RWPE2 (cell line): ENCODE measurements around the gene TF.

ENCODE experiments used
- ATAC-seq: fragments of 200-7000 bp; cut with Tn5 transposase; 3 replicates; pipeline ENCODE4 v1.9.1; 2021; ENCODE audit warnings: low read depth
- DNase-seq: peaks from one replicate; pipeline ENCODE4 v3.0.0-alpha.2; 2020; ENCODE audit warnings: low spot score
- H3K27ac ChIP-seq: fragments of 450-650 bp; 2 replicates; pipeline ENCODE4 v1.5.1; 2017; ENCODE audit warnings: mild to moderate bottlenecking; ENCODE audit not compliant: poor library complexity, severe bottlenecking
- H3K27me3 ChIP-seq: fragments of 250-450 bp; sonication (Bioruptor Pico); 2 replicates; pipeline ENCODE4 v1.5.1; 2021; ENCODE audit warnings: mild to moderate bottlenecking, moderate library complexity; ENCODE audit not compliant: insufficient read depth, poor library complexity, severe bottlenecking
- H3K36me3 ChIP-seq: fragments of 250-450 bp; sonication (Bioruptor Pico); 2 replicates; pipeline ENCODE4 v1.5.1; 2020; ENCODE audit warnings: low read depth, mild to moderate bottlenecking, moderate library complexity
- H3K4me1 ChIP-seq: fragments of 250-450 bp; sonication (Bioruptor Pico); 2 replicates; pipeline ENCODE4 v1.5.1; 2021; ENCODE audit warnings: mild to moderate bottlenecking, moderate library complexity; ENCODE audit not compliant: insufficient read depth, poor library complexity, severe bottlenecking
- H3K4me3 ChIP-seq: fragments of 250-450 bp; sonication (Bioruptor Pico); 2 replicates; pipeline ENCODE4 v1.5.1; 2021; ENCODE audit warnings: mild to moderate bottlenecking, moderate library complexity; ENCODE audit not compliant: severe bottlenecking
- H3K9me3 ChIP-seq: fragments of 250-450 bp; sonication (Bioruptor Pico); 2 replicates; pipeline ENCODE4 v1.5.1; 2021; ENCODE audit warnings: mild to moderate bottlenecking, moderate library complexity; ENCODE audit not compliant: severe bottlenecking
- TF ChIP-seq, protein P1 (sequence below): fragments of 450-650 bp; IDR thresholded peaks from one replicate; pipeline ENCODE4 v1.5.1; 2017; ENCODE audit warnings: mild to moderate bottlenecking, moderate library complexity; ENCODE audit not compliant: poor library complexity, severe bottlenecking

The TF gene

DNA sequence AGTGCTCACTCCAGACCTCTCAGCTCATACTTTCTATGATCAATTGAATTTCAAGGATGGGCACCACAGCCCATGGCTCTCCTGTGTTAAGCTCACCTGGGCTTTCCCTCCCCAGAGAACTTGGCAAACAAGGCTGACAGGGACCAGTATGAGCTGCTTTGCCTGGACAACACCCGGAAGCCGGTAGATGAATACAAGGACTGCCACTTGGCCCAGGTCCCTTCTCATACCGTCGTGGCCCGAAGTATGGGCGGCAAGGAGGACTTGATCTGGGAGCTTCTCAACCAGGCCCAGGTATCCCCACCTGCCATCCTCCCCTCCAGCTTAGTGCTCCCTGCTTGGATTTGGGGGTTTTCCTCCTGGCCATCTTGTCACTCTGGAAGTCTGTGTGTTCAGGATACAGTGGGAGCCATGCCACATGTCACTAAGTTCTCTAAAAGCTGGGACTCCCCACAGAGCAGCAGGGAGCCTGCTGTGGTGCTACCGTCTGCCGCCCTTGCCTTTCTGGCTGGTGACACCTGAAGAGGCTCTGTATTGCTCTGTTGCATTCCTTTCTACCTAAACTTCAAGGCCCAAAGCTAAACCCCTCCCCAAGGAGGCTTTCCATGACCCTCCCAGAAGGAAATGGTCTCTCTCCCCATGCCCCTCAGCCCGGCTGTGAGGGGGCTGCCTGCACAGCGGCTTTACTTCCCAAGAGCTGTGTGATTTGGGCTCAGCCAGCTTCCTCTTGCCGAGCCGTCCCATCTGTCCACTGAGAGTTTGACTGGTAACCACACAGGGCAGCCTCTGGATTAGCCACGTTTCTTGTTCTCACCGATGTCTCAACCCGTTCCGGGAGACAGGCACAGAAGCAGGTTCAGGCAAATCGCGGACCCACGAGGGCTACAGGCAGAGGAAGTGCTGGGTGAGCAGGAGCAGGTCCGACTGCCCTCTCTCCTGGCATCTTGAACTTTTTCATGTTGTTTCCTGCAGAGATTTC, 10.8 kb downstream of the TF start:
- ATAC-seq, result no peak
- Histone ChIP-seq H3K4me3 (no peak overlapping the region), H3K9me3 (no peaks in the 10 kb centered on the region), H3K36me3 (no peaks in the 10 kb centered on the region), H3K4me1 (no peaks in the 10 kb centered on the region), H3K27ac (no peak overlapping the region), H3K27me3 (peaks cover 10% of the 10 kb centered on the region)
- DNase-seq, result no peak
- TF ChIP-seq, protein P1, sequence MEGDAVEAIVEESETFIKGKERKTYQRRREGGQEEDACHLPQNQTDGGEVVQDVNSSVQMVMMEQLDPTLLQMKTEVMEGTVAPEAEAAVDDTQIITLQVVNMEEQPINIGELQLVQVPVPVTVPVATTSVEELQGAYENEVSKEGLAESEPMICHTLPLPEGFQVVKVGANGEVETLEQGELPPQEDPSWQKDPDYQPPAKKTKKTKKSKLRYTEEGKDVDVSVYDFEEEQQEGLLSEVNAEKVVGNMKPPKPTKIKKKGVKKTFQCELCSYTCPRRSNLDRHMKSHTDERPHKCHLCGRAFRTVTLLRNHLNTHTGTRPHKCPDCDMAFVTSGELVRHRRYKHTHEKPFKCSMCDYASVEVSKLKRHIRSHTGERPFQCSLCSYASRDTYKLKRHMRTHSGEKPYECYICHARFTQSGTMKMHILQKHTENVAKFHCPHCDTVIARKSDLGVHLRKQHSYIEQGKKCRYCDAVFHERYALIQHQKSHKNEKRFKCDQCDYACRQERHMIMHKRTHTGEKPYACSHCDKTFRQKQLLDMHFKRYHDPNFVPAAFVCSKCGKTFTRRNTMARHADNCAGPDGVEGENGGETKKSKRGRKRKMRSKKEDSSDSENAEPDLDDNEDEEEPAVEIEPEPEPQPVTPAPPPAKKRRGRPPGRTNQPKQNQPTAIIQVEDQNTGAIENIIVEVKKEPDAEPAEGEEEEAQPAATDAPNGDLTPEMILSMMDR, result no peak

DNA sequence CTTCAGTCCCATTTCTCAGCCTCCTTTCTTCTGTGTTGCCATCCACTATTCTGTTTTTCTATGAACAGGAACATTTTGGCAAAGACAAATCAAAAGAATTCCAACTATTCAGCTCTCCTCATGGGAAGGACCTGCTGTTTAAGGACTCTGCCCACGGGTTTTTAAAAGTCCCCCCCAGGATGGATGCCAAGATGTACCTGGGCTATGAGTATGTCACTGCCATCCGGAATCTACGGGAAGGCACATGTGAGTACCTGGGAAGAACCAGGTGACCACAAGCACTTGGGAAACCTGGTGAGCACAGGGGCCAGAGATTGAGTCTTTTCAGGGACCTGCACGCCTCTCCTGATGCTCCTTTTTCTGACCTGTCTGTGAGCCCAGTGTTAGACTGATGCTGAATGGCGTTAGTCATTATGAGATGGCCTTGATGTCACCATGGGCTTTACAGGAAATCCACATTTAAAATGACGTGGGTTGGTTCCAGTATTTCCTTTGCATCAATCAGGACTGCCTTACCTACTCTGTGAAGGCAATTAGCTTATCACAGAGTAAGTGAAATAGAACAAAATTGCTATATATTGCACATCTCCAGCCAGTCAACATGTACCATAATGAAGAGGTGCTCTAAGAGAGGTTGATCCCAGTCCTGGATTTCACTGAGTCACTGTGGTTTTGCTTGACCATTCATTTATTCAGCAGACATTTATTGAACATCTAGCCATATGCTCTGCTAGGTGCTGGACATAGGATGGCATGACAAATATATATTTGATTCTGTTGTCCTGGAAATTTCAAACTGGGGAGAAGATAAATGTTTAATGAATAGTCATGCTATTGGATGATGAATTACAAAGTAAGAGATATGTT, 11.7 kb downstream of the TF start:
- DNase-seq (no peak), ATAC-seq (no peak)
- peaks cover 16% of the 10 kb centered on the region for H3K27me3 ChIP-seq
- no peaks in the 10 kb centered on the region for H3K4me1 ChIP-seq
- no peak overlapping the region for H3K27ac ChIP-seq
- H3K9me3 ChIP-seq, result no peaks in the 10 kb centered on the region
- H3K36me3 ChIP-seq, result no peaks in the 10 kb centered on the region
- H3K4me3 ChIP-seq, result no peak overlapping the region
- TF ChIP-seq, protein P1, result no peak

DNA sequence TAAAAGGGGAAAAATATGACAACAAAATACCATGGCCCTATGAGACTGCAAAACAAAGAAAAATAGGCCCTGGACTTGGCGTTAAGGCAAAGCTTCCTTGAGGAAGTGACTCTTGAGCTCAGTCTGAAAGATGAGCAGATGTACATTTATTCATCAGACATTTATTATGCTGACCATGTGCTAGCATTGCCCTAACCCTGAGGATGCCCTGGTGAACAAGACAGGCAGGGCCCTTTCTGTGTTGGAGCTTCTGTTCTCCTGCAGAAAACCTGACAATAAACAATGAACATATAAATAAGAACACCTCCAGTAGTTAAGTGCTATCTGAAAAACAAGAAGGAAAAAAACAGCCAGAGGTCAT, 12.4 kb downstream of the TF start:
- DNase-seq (no peak), ATAC-seq (no peak)
- no peaks in the 10 kb centered on the region for H3K4me1 ChIP-seq
- TF ChIP-seq, protein P1, result no peak
- H3K27ac ChIP-seq, result no peak overlapping the region
- peaks cover 16% of the 10 kb centered on the region for H3K27me3 ChIP-seq
- H3K4me3 ChIP-seq, result no peak overlapping the region
- H3K9me3 ChIP-seq, result no peaks in the 10 kb centered on the region
- no peaks in the 10 kb centered on the region for H3K36me3 ChIP-seq

DNA sequence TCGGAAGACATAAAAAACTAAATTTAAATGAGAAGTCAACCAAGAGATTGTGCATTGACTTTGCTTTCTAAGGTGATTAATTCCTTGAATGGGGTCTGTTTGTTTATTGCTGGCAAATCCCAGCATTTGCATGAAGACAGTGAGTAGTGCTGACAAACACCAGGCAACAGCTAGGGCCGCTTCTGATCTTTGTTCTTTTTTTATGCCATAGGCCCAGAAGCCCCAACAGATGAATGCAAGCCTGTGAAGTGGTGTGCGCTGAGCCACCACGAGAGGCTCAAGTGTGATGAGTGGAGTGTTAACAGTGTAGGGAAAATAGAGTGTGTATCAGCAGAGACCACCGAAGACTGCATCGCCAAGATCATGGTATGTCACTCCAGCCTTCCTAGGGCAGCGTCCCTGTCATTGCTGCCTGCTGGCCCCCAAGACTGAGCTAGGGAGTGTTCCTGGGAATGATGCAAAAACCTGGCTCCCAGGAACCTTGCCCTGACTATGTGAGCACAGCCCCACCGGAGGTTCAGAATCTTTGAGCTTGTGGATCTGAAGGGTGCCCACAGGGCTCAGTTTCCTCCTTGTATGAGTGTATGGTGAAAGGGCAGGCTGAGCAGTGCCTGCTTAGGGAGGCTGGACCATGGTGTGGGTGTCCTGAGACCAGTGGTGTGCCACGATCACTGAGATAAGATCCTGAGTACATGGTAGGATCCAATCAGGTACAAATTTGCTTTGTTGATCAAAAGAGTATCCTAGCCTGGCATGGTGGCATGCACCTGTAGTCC, 13.0 kb downstream of the TF start:
- no peaks in the 10 kb centered on the region for H3K4me1 ChIP-seq
- TF ChIP-seq, protein P1, result no peak
- H3K27me3 ChIP-seq, result peaks cover 16% of the 10 kb centered on the region
- no peak overlapping the region for H3K27ac ChIP-seq
- no peaks in the 10 kb centered on the region for H3K9me3 ChIP-seq
- ATAC-seq, result no peak
- no peaks in the 10 kb centered on the region for H3K36me3 ChIP-seq
- no peak overlapping the region for H3K4me3 ChIP-seq
- DNase-seq, result no peak
